Mucosa of stomach (tissue), 1 donor: ENCODE results near the gene ZNF70.

Experiments used
- H3K27me3 ChIP-seq: one replicate; pipeline ENCODE4 v1.7.0; 2013; ENCODE audit warnings: mild to moderate bottlenecking, low read length; ENCODE audit not compliant: control insufficient read depth, insufficient read depth
- H3K36me3 ChIP-seq: one replicate; pipeline ENCODE4 v1.7.0; 2013; ENCODE audit warnings: low read length; ENCODE audit not compliant: control insufficient read depth, insufficient read depth
- H3K4me1 ChIP-seq: one replicate; pipeline ENCODE4 v1.7.0; 2013; ENCODE audit warnings: mild to moderate bottlenecking, low read length; ENCODE audit not compliant: control insufficient read depth, insufficient read depth
- H3K4me3 ChIP-seq: one replicate; pipeline ENCODE4 v1.7.0; 2013; ENCODE audit warnings: low read length
- H3K9ac ChIP-seq: one replicate; pipeline ENCODE4 v1.7.0; 2013; ENCODE audit warnings: mild to moderate bottlenecking, low read length, moderate library complexity
- H3K9me3 ChIP-seq: one replicate; pipeline ENCODE4 v1.7.0; 2013; ENCODE audit warnings: mild to moderate bottlenecking, low read length, moderate library complexity; ENCODE audit not compliant: control insufficient read depth
- donor health status: Pancreatic carcinoma.

Gene ZNF70

DNA sequence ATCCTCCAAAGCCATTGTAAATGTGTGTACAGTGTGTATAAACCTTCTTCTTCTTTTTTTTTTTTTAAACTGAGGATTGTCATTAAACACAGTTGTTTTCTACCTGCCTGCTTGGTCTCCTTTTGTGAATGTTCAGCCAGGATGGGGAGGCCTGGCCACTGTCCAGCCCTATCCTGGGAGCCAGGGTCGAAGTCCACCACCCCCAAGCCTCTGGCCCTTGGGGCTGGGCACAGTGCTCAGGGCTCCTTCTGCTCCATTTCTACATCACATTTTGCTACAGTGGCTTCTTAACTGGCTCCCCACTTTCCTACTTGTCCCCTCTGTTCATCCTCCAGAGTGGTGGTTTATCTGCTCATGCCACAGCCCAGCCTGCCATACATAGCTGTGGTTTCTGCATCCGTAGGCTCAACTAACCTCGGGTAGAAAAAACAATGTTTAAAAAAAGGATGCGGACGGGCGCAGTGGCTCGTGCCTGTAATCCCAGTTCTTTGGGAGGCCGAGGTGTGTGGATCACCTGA, 33.4 kb upstream of the ZNF70 start:
- Histone ChIP-seq H3K4me3 (no peak overlapping the region), H3K9ac (no peak overlapping the region), H3K4me1 (peaks cover 29% of the 10 kb centered on the region)

DNA sequence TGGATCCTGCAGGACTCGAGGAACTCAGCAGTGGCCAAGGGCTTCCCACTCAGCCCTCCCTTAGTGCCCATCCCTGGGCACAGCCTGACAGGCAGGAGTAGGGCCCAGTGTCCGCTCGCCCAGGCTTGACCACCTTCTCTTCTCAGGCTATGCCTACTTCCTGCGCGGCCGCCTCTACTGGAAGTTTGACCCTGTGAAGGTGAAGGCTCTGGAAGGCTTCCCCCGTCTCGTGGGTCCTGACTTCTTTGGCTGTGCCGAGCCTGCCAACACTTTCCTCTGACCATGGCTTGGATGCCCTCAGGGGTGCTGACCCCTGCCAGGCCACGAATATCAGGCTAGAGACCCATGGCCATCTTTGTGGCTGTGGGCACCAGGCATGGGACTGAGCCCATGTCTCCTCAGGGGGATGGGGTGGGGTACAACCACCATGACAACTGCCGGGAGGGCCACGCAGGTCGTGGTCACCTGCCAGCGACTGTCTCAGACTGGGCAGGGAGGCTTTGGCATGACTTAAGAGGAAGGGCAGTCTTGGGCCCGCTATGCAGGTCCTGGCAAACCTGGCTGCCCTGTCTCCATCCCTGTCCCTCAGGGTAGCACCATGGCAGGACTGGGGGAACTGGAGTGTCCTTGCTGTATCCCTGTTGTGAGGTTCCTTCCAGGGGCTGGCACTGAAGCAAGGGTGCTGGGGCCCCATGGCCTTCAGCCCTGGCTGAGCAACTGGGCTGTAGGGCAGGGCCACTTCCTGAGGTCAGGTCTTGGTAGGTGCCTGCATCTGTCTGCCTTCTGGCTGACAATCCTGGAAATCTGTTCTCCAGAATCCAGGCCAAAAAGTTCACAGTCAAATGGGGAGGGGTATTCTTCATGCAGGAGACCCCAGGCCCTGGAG, 32.6 kb upstream of the ZNF70 start:
- H3K27me3 ChIP-seq: no peaks in the 10 kb centered on the region
- no peaks in the 10 kb centered on the region for H3K36me3 ChIP-seq
- no peak overlapping the region for H3K4me3 ChIP-seq
- no peak overlapping the region for H3K9ac ChIP-seq
- no peaks in the 10 kb centered on the region for H3K9me3 ChIP-seq
- peaks cover 27% of the 10 kb centered on the region for H3K4me1 ChIP-seq

More for the DNA sequence above, 33.4 kb upstream of the ZNF70 start:
- Histone ChIP-seq H3K36me3 (no peaks in the 10 kb centered on the region), H3K9me3 (no peaks in the 10 kb centered on the region), H3K27me3 (no peaks in the 10 kb centered on the region)

DNA sequence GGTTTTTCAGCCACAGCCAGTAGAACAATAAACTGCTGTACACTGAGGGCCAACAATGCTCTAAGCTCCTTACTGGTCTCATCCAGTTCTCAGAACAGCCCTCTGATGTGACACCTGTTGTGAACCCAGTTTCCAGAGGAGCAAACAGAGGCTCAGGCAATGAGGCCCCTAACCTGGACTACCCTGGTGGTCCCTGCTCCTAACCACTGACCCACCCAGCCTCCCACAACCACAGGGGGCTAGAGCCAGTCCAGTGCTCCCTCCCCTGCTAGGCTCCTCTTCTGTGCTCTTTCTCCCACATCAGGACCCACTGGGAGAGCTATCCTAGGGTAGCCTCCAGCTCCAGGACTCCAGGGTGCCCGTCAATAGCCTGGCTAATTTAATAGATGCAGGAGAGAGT, 31.8 kb upstream of the ZNF70 start:
- H3K4me1 ChIP-seq: peaks cover 22% of the 10 kb centered on the region
- H3K4me3 ChIP-seq: no peak overlapping the region
- H3K9ac ChIP-seq: no peak overlapping the region
- no peaks in the 10 kb centered on the region for H3K36me3 ChIP-seq
- H3K9me3 ChIP-seq: no peaks in the 10 kb centered on the region
- H3K27me3 ChIP-seq: no peaks in the 10 kb centered on the region

DNA sequence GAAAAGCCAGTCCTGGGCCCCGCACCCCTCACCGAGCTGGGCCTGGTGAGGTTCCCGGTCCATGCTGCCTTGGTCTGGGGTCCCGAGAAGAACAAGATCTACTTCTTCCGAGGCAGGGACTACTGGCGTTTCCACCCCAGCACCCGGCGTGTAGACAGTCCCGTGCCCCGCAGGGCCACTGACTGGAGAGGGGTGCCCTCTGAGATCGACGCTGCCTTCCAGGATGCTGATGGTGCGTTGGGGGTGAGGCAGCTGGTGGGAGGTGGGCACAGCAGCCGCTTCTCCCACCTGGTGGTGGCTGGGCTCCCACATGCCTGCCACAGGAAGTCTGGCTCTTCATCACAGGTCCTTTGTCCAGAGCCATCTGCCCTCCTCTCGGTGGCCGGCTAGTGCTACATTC, 31.3 kb upstream of the ZNF70 start:
- peaks cover 21% of the 10 kb centered on the region for H3K4me1 ChIP-seq
- no peak overlapping the region for H3K4me3 ChIP-seq
- H3K9me3 ChIP-seq: no peaks in the 10 kb centered on the region
- no peaks in the 10 kb centered on the region for H3K27me3 ChIP-seq
- H3K36me3 ChIP-seq: no peaks in the 10 kb centered on the region
- H3K9ac ChIP-seq: no peak overlapping the region

DNA sequence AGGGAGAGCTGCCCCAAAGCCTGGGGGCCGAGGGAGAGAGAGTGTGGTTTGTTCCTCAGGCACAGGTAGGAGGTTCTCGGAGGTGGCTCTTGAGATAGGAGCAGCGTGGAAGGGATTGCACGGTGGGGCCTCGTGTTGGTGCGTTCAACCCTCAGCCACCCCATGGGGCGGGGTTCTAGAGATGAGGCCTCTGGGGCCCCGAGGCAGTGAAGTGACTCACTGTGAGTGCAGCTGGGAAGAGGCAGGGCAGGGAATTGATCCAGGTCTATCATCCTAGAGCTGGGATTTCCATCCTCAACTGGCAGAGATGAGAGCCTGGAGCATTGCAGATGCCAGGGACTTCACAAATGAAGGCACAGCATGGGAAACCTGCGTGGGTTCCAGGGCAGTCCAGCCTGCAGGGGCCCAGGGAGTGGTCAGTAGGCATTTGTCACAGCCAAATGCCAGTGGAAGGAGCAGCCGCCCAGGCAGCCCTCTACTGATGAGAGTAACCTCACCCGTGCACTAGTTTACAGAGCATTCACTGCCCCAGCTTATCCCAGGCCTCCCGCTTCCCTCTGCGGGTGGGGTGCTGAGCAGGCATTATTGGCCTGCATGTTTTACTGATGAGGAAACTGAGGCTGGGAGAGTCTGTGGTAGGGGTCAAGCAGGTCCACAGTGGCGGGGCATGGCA, 30.7 kb upstream of the ZNF70 start:
- H3K9ac ChIP-seq: no peak overlapping the region
- H3K9me3 ChIP-seq: no peaks in the 10 kb centered on the region
- H3K4me3 ChIP-seq: no peak overlapping the region
- no peaks in the 10 kb centered on the region for H3K27me3 ChIP-seq
- H3K4me1 ChIP-seq: peaks cover 21% of the 10 kb centered on the region
- no peaks in the 10 kb centered on the region for H3K36me3 ChIP-seq

DNA sequence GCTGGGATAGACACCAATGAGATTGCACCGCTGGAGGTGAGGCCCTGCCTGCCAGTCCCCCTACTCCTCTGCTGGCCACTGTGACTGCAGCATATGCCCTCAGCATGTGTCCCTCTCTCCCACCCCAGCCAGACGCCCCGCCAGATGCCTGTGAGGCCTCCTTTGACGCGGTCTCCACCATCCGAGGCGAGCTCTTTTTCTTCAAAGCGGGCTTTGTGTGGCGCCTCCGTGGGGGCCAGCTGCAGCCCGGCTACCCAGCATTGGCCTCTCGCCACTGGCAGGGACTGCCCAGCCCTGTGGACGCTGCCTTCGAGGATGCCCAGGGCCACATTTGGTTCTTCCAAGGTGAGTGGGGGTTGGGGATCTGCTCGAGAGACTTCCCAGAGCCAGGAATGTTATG, 30.2 kb upstream of the ZNF70 start:
- Histone ChIP-seq H3K36me3 (no peaks in the 10 kb centered on the region), H3K9ac (no peak overlapping the region), H3K4me3 (no peak overlapping the region), H3K4me1 (peaks cover 15% of the 10 kb centered on the region), H3K9me3 (no peaks in the 10 kb centered on the region), H3K27me3 (no peaks in the 10 kb centered on the region)

DNA sequence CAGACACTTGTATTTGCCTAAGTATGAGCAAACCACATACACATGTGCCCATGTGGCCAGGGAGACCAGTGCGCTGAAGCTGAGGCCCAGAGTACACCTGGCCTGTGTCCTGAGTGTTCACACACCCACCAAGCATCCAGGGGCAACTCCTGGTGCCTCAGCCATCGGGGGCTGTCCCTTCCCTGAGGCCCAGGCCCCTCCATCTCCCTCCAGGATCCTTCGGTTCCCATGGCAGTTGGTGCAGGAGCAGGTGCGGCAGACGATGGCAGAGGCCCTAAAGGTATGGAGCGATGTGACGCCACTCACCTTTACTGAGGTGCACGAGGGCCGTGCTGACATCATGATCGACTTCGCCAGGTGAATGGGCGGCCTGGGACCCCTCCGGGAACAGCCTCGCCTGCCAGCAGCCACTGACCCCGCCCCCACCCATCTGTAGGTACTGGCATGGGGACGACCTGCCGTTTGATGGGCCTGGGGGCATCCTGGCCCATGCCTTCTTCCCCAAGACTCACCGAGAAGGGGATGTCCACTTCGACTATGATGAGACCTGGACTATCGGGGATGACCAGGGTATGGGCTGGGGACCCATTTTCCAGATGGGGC, 29.3 kb upstream of the ZNF70 start:
- H3K9ac ChIP-seq: no peak overlapping the region
- H3K4me1 ChIP-seq: peaks cover 15% of the 10 kb centered on the region
- H3K4me3 ChIP-seq: no peak overlapping the region
- no peaks in the 10 kb centered on the region for H3K9me3 ChIP-seq
- no peaks in the 10 kb centered on the region for H3K36me3 ChIP-seq
- peaks cover 1% of the 10 kb centered on the region for H3K27me3 ChIP-seq

DNA sequence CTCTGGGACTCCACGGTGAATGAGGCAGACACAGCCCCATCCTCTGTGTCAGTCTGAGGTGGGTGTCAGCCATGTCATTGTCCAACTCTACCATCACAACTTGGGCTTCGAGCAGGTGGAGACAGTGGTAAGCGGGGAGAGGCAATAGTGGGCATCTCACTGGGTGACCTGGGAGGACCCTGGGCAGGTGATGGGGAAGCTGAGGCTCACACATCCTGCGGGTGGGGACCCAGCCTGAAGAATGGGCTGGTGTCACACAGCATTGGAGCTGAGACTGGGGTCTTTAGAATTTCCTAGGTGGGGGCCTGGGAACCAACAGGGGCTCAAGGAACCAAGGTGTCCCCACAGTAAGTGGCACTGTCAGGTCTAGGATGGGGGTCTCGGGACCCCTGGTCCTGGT, 28.8 kb upstream of the ZNF70 start:
- Histone ChIP-seq H3K9ac (no peak overlapping the region), H3K4me3 (no peak overlapping the region), H3K27me3 (peaks cover 3% of the 10 kb centered on the region), H3K4me1 (peaks cover 19% of the 10 kb centered on the region), H3K36me3 (no peaks in the 10 kb centered on the region), H3K9me3 (no peaks in the 10 kb centered on the region)

DNA sequence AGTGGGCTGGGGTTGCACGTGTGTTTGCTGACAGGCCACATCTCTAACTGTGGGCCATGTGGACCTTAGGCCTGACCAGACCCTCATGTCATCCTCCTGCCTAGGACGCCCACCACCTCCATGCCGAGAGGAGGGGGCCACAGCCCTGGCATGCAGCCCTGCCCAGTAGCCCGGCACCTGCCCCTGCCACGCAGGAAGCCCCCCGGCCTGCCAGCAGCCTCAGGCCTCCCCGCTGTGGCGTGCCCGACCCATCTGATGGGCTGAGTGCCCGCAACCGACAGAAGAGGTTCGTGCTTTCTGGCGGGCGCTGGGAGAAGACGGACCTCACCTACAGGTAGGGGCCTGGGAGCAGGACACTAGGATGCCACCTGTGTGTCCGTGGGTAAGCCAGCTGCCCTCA, 28.2 kb upstream of the ZNF70 start:
- Histone ChIP-seq H3K9me3 (no peaks in the 10 kb centered on the region), H3K27me3 (peaks cover 8% of the 10 kb centered on the region), H3K4me3 (no peak overlapping the region), H3K9ac (no peak overlapping the region), H3K4me1 (peaks cover 19% of the 10 kb centered on the region), H3K36me3 (no peaks in the 10 kb centered on the region)

DNA sequence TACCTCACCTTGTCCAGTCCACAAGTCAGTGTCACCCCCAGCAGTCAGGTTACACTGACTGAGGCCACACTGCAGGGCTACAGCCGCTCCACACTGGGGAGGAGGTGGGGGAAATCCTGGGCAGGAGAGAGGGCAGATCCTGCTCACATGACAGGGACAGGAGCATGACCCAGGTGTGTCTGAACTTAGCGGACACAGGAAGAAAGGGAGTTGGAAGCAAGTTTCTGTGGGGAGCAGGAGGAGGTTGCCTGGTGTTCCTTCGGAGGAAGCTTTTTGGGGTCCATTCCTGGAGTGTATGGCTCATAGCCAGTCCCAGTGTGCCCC, 27.6 kb upstream of the ZNF70 start:
- Histone ChIP-seq H3K27me3 (peaks cover 14% of the 10 kb centered on the region), H3K4me1 (peaks cover 15% of the 10 kb centered on the region)

DNA sequence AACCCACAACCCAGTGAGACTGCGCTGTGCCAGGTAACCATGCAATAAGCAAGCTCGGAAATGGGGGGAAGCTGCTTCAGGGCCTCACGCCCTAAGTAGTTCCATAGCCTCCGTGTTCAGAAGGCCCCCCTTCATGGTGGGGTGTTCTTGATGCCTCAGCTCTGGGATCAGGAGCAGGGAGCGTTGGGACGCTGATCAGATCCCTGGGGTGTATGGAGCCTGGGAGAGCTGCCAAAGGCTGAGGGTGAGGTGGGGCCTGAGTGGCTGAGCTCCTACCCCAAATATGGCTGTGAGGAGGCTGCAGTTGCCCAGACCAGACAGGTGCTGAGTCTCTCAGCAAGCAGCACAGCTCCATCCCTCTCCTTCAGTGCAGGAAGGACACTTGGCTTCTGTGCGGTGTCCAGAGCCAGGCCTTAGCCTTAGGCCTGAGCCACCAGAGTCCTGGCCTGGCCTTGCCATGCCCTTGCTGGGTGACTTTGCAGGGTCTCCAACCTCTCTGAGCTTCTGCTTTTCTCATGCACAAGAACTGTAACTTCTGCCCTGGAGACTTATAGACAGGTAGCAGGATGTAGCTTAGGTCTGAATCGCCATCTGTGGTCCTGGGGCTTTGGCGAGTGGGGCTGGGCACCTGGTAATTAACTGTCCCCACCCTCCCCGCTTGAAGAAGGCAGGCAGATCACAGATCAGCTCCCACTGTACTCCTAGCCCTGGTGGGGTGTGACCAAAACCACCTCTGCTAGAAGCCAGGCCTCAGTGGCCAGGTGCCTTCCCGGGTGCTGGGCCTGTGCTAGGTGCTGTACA, 27.1 kb upstream of the ZNF70 start:
- H3K9me3 ChIP-seq: no peaks in the 10 kb centered on the region
- peaks cover 17% of the 10 kb centered on the region for H3K4me1 ChIP-seq
- no peak overlapping the region for H3K9ac ChIP-seq
- H3K36me3 ChIP-seq: no peaks in the 10 kb centered on the region
- H3K4me3 ChIP-seq: no peak overlapping the region
- peaks cover 20% of the 10 kb centered on the region for H3K27me3 ChIP-seq

More for the DNA sequence above, 27.6 kb upstream of the ZNF70 start:
- Histone ChIP-seq H3K9ac (no peak overlapping the region), H3K36me3 (no peaks in the 10 kb centered on the region), H3K9me3 (no peaks in the 10 kb centered on the region), H3K4me3 (no peak overlapping the region)
